ENCODE results near the gene FABP2.
"Not testable (repeated sequence)": the region's sequence is repeated elsewhere in the genome, so short reads cannot be mapped to it uniquely, and the experiment has no call there.

FABP2 gene

DNA sequence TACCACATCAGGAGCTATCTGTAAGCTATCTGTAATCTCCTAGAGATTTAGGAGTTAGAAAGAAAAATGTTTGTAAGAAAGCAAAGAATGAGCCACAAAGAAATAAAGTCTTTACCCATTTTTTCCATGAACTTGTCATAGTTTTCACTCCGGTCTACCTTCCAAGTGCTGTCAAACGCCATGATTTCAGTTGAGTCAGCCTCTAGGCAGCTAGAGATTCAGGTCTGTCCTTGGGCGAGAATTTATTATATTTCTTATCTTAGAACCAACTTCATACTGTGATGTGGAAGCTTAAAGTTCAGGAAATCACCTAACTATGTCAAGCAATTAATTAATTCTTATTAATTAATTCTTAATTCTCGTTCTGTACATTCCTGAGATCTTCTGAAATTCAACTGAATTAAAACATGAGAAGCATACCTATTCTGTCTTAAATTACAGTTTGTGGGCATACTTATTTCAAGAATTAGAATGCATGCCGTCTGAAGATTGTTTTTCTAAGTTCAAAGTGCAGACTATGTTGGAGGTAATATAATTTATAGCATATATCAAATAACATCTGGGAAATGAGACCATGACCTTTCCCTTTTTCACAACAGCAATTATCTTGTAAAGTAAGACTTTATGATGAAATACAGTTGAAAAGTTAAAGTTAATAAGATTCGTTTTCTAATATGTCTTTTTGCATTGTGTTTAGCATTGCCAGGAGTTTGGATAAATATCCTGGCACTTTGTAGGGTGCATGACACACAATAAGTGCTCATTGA lies at the start of gene FABP2:
Gene FABP2 (minus strand): TSS at position 218 of the 767 bp plus-strand sequence. CDS start 36 bp downstream, at position 182.
- no peak for DNase-seq (ENCODE audit: low spot score)

DNA sequence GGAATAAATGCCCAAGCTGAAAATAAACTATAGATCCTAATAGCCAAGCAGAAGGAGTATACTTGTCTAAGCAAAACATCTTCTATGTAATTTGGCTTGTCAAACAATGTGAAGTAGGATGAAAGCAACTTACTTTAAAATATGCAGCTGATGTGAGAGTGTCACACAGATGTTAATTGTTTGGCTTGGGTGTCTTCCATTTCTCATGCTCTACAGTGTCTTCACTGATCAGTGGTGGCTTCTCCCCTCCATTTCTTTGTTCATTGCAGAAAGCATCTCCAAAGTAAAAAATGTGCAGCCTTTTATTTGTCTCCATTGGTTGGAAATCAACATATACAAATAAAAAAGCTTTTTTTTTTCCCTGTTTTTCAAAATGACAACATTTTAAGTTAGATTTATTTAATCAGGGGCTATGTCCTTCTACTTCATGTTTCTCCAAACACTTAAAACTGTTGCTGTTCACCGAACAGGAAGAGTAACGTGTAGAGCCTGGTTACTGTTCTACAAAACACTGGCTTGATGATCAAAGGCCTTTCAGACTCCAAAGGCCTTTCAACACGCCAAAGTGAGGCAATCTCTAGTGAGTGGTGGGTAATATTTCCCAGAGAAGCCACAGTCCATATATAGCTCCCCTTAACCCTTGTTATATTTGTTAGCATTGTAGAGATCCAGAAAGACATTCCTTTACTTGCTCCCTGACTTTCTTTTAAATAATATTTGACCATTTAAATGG lies 49.2 kb upstream of the FABP2 start:
- not testable (repeated sequence) for DNase-seq (ENCODE audit: low spot score)

DNA sequence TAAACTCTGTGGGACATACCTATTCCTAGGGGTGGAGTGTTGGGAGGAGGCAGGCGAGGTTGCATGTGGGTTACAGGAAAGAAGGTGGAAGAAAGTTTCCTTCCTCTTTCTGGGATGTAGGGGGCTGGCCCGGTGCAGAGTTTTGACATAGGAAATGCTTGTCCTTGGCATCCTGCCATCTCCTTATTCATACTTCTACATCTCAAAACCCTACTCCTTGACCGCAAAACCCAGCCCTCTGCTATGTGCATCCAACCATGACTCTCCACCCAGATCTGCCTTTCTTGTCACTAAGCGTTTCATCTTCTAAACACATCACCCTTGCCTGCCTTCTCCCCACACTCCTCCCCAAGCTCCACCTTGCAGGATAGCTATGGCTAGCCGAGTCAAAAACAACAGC lies 48.5 kb upstream of the FABP2 start:
- not testable (repeated sequence) for DNase-seq (ENCODE audit: low spot score)

DNA sequence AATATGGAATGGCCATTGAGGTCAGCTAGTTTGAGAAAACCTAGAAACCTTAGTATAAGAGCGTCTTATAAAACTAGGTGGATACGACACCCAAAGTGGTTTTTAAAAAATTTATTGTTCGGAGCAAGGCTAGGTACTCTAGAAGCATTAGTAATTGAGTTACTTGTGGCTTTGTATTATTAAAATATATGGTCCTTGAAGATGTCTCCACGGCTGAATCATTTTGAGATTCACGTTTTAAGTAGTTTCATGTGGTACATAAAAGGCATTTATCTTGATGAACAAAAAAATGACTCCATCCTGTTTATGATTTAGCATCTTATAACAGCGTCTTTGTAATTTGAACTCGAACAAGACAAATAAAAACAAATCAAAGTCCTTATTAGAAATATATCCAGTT lies 44.9 kb upstream of the FABP2 start:
- DNase-seq (ENCODE audit: low spot score) = not testable (repeated sequence)

DNA sequence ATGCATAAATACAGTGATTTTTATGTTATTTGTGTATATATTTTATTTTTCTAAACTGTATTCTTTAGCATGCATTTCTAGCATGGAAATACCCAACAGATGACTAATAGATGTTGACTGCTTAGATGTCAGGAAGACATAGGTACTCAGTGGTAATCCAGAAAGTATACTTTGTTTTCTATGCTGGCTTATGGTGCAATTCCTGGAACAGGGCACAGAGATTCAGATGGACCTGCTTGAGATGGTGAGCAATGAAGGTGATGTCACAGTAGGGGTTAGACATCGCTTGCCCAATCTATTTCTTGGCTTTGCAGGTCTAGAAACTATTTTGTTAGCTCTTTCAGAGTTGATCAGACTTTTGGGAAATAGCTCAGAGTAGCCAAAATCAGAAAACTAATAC lies 42.3 kb upstream of the FABP2 start:
- DNase-seq (ENCODE audit: low spot score) = not testable (repeated sequence)

DNA sequence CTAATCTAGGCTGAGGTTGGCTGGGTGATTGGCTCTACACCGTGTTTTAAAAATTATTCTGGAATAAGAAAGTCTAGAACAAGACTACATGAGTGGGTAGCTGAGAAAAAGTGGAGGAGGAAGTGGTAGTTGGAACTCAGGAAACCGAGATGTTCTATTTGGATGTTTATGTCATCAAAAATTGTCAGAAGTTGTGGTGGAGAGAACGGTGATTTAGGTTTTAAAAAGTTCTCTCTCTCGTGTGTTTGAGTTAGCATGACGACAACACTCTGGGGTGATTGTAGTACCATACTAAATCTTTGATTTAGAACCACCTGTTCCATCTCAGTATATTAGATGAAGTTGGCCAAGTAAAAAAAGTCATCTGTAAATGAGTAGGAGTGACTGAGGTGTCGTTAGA lies 41.4 kb upstream of the FABP2 start:
- not testable (repeated sequence) for DNase-seq (ENCODE audit: low spot score)

DNA sequence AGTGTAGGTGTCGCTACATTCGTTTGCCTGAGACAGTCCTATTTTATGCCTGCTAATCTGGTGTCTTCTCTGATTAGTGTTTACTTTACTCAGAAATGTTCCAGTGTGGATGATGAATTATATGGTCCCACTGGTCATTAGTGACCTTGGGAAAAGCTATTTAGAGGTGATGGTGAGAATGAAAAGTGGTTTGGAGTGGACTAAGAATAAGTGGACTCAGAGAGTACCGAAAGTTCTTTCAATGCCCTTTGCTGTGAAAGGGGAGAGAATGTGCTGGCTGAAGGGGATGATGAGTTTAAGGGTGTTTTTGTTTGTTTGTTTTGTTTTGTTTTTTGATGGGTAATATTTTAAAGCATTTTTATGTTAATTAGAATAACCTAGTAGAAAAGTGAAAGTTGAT lies 40.5 kb upstream of the FABP2 start:
- not testable (repeated sequence) for DNase-seq (ENCODE audit: low spot score)

DNA sequence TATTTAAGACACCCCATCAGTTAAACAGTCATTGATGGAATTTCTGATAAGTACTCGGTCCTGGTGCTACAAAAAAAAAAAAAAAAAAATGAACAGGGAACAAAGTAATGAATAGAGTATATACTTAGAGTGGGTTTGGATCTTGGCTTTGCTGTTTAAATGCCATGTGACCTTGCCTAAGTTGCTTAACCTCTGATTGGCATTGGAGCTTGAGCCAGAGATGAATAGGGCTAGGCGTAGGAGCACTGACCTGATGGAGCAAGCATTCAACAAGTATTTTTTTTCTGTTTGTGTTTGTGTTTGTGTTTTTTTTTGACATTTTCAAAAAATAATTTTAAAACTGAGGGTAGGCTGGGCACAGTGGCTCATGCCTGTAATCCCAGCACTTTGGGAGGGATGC lies 37.9 kb upstream of the FABP2 start:
- not testable (repeated sequence) for DNase-seq (ENCODE audit: low spot score)

DNA sequence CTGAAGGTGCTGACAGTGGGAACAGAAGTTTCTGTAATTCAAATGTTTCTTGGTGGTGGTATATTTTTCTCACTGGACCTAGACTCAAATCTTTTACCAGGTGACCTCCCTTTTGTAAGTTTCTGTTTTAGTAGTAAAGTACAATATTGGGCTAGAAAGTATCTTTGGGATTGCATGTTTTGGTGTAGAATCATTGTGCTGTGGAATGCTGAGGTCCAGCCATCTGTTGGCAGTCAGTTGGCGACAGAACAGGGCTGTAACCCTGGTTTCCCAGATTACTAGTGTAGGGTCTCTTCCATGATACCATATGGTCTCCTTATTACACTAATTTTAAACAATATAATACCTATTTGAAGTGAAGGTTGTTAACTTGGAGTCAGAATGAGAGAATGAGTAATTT lies 34.9 kb upstream of the FABP2 start:
- DNase-seq (ENCODE audit: low spot score) = not testable (repeated sequence)

DNA sequence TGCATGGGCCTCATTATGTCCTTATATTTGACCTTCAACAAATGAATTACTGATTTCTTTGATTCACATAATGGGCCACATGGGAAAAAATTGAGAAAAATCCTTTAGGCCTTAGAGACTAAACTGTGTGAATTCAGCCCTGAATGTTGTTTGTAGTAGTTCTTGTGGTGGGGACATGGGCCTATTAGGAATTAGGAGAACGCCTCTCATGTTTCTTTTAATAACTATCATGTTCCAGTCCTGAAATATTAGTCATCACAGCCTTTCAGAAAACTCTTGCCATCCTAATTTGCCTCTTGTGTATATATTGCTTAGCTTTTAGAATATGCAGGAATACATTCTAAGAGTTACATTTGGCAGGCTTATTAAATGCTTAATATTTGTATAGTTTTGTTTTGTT lies 34.1 kb upstream of the FABP2 start:
- DNase-seq (ENCODE audit: low spot score) = not testable (repeated sequence)

DNA sequence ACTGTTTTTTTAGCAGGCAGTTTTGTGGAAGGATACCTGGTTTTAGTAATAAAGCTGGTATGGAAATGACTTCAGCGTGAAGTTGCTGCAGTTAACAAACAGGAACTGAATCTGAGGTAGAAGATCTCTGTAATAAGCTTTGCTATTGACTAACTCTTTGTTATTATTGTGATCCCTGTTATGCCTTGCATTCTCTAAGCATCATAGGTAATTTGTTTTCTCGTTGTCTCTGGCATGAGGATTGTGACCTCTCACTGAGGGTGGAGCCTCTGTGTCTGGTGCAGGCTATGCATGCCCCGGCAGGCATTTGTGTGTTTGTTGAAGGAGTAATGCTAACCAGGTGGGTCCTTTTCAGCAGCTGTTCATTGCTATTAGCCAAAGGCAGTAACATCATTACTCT lies 31.4 kb upstream of the FABP2 start:
- DNase-seq (ENCODE audit: low spot score) = not testable (repeated sequence)

DNA sequence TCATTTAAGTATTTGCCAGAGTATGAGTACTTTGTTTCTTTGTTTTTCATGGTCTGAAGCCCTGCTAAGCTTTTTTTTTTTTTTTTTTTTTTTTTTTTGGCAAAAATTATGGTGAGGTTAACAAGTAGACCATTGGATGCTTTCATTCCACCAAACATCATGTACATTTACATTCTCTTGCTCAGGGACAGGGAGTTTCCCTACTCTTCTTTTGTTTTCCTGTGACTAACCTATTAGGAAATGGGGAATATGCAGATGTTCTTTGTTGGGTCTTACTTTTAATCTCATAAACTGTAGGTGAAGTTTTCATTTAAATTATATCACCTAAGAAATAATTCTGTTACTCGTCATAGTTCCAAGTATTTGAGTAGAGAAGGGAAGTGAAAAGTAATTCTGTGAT lies 26.2 kb upstream of the FABP2 start:
- not testable (repeated sequence) for DNase-seq (ENCODE audit: low spot score)

DNA sequence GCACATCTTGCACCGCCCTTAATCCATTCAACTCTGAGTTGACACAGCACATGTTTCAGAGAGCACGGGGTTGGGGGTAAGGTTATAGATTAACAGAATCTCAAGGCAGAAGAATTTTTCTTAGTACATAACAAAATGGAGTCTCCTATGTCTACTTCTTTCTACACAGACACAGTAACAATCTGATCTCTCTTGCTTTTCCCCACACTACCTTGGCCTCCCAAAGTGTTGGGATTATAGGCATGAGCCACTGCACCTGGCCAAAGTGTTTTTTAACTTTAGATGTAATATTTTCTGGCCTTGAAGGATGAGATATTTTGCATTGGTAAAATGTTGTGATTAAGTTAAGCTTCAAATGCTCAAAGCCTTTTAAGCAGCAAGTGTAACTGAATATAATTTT lies 21.4 kb upstream of the FABP2 start:
- DNase-seq (ENCODE audit: low spot score) = not testable (repeated sequence)

DNA sequence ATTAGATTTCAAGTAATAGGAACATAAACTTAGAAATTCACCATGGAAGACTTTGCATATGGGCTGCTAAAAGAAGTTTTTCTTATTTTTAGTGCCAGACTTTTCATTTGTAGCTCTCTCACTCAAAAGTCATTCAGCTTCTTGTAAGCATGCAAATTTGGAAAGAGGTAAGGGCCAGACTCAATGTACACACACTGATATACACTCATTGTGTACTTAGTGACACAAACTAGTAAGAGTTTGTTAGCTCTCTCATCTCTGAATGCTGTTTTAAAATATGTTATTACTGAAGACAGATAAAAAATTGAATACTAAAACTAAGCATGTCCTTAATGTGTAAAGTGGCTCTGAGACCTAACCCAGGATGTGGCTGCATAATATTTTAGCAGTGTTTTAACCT lies 18.0 kb upstream of the FABP2 start:
- DNase-seq (ENCODE audit: low spot score) = not testable (repeated sequence)

DNA sequence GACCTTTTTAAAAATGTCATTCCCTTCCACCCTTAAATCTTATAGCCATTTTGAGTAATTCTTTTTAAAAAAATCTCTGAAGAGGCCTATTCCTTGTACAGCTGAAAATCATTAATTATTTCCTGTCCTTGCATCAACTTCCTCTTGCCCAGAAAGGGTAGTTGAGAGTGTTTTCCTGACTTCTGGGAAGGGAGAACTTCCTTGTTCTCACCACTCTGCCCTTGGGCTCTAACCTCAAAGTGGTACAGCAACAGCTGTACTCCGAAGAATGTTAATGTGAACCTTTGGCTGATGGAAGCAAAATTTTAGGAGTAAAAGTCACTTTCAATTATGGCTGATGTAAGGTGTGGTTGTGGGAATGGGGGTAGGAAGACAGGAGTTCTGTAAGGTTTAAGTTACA lies 15.1 kb upstream of the FABP2 start:
- DNase-seq (ENCODE audit: low spot score) = no peak

DNA sequence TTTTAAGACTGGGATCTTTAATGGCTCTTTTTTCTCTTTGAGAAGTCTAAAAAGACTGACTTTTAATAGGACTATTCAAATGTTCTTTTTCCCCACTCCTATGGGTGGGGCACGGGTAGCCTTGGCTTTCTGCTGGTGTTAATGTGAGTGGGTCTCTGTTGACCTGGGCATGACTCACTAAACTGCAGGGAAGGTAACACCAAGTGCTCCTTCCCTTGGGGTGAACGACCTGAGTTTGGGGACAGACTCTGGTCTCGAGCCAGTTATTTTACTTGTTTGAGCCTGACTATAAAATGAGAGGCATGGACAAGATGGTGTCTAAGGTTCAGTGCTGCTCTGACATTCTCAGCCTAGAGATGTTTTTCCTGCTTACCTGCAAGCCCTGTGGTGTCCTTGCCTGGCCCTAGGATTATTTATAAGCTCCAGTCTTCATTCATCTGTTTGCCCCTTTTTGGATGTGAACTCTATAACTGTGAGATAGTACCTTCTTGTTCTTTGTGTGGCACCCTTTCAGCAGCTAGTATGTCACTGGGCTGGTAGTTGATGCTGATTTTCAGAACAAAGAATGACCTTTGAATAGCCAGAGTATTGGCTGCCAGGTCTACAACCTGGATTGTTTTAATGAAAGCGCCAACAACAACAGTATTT lies 14.5 kb upstream of the FABP2 start:
- not testable (repeated sequence) for DNase-seq (ENCODE audit: low spot score)

DNA sequence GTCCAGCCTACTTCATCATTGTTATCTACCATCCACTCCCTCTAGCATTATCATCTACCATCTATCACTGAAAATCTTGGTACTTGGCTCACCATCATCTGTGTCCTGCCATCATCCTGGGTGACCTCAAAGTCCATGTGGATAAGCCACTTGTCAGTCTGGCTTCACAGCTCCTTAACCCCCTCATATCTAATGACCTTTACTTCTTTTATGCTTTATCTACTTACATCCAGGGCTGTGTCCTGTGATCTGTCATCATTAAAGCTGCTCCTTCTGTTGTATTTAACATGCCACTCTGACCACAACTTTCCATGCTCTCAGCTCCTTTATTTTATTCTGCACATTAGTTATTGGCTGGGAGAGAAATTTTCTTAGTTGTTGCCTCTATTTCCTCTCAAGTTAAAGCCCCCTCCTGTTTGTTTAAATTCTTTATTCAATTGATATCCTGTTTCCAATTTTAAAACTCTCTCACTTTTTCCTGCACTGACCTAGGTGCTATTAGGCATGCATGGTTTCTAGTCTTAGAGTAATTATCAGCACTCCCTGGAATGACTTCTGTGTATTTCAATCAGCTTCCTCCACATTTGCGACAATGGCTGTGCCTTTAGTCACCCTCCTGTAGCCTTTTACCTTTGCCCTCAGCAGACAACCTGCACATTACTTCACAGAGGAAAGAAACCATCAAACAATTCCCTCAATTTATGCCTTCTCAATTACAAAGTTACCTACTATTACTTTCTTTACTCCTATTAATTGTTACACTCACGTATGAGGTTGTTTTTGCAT lies 8.1 kb upstream of the FABP2 start:
- DNase-seq (ENCODE audit: low spot score) = no peak

DNA sequence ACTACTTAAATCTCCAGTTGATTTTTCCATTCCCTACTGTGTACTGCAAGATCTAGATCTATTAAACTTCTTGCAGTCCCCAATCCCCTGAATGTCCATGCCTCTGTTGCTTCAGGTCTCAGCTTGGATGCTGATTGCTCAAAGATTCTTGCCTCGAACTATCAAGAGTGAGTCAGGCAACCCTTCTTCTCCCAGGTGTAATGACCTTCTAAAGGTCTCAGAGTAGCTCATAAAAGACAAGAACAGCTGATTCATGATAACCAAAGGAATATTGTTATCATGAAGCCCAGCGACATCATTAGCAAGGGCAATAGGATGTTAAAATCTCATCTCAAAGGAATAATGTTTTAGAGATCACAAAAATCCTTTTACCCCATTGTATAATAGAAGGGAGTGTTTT lies 6.8 kb upstream of the FABP2 start:
- no peak for DNase-seq (ENCODE audit: low spot score)

DNA sequence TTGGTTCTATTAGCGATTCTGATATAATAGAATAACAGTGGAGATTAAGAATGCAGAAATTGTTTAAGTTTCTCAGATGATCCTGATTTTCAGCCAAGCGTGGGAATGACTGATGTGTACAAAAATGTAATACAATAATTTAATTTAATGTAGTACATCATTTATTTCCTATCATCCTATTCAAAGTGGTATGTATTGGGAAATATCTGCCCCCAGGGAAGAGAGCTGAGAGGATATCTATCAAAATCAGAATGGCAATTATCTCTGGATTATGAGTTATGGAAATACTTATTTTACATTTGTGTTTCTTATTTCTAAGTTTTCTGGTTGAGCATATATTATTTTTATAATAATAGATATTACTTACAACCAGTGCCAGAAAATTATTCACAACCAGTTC lies 3.9 kb downstream of the FABP2 start:
- no peak for DNase-seq (ENCODE audit: low spot score)

DNA sequence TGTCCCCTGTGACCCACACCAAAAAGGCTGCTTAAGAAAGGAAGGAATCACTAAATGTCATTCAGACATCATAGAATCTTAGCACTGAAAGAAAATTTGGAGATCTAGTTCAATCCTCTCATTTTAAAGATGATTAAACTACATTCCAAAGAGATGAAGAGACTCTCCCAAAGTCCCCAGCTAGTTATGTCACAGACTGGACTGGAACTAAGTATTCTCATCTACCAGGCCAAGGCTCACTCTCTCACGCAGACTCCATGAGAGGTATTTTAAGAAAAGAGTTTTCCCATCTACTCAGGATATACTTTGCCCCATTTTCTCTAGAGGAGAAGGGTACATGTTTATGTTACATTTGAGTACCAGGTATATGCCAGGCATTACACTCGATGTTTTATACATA lies 6.9 kb downstream of the FABP2 start:
- no peak for DNase-seq (ENCODE audit: low spot score)

DNA sequence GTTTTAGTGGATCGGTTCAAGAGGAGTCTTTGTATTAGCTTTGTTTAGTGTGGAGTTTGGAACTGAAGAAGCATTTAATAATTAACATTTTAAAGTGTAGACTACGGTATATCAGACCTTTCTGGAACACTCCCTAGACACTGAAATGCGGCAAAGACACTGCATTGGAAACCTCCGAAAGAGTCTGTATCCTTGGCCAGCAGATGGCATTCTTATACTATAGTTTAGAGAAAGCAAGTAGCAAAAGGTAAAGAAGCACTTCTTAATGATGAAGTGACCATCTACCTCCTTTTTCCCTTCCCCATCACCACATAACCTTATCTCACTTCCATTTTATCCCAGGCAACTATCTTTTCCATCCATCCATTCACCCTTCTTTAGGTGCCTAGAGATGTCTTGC lies 7.6 kb downstream of the FABP2 start:
- no peak for DNase-seq (ENCODE audit: low spot score)

DNA sequence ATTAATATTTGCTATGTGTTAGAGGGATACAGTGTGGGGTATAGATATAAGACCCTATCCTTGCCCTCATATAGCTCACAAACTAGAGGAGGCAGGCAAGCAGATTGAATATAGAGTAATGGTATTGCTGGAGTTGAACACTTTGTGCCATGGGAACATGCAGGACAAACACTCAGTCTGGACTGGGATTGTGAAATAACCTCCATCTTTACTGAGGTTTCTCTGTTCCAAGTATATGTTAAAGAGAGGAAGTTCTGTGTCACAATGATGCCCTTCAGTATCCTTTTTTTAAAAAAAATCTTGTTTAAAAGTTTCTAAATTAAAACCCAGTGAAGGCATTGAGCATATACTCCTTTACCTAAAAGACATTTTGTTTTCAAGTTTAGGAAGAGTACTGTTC lies 8.7 kb downstream of the FABP2 start:
- no peak for DNase-seq (ENCODE audit: low spot score)

Data from HuH-7 (cell line).